H9 (cell line): ENCODE data around the gene AQP5. TPM values are rescaled to one million over a fixed set of nuclear protein-coding genes. Genes with fewer than 3 reads are reported as not detected.

Experiments used
- DNase-seq: peaks from one replicate; pipeline ENCODE4 v3.0.0-alpha.2; 2017
- H2AFZ ChIP-seq: one replicate; pipeline ENCODE4 v1.6.1; 2013; ENCODE audit warnings: mild to moderate bottlenecking, low read length, control low read depth, moderate library complexity
- H2AK5ac ChIP-seq: 2 replicates; pipeline ENCODE4 v1.6.1; 2013; ENCODE audit warnings: low read length, control low read depth, mixed read lengths; ENCODE audit not compliant: insufficient read length
- H2BK120ac ChIP-seq: one replicate; pipeline ENCODE4 v1.6.1; 2013; ENCODE audit warnings: low read depth, mild to moderate bottlenecking, low read length, control low read depth, inconsistent platforms; ENCODE audit not compliant: poor library complexity, severe bottlenecking
- H2BK12ac ChIP-seq: 2 replicates; pipeline ENCODE4 v1.6.1; 2013; ENCODE audit warnings: low read length, control low read depth, mixed read lengths, low read depth; ENCODE audit not compliant: insufficient read length
- H2BK15ac ChIP-seq: 2 replicates; pipeline ENCODE4 v1.6.1; 2013; ENCODE audit warnings: low read depth, low read length, control low read depth
- H2BK20ac ChIP-seq: one replicate; pipeline ENCODE4 v1.6.1; 2013; ENCODE audit warnings: low read depth, mild to moderate bottlenecking, low read length, control low read depth, inconsistent platforms; ENCODE audit not compliant: poor library complexity, severe bottlenecking
- H2BK5ac ChIP-seq: 2 replicates; pipeline ENCODE4 v1.6.1; 2013; ENCODE audit warnings: low read length, control low read depth, mixed read lengths; ENCODE audit not compliant: insufficient read length
- H3K14ac ChIP-seq: 2 replicates; pipeline ENCODE4 v1.6.1; 2013; ENCODE audit warnings: low read length, control low read depth; ENCODE audit not compliant: insufficient read depth
- H3K18ac ChIP-seq: 2 replicates; pipeline ENCODE4 v1.6.1; 2013; ENCODE audit warnings: low read depth, mild to moderate bottlenecking, mixed read lengths, low read length, control low read depth; ENCODE audit not compliant: insufficient read length
- H3K23ac ChIP-seq: 2 replicates; pipeline ENCODE4 v1.6.1; 2013; ENCODE audit warnings: low read length, control low read depth, mixed read lengths, low read depth; ENCODE audit not compliant: insufficient read length
- H3K23me2 ChIP-seq: 2 replicates; pipeline ENCODE4 v1.6.1; 2013; ENCODE audit warnings: low read depth, mild to moderate bottlenecking, mixed read lengths, low read length, control low read depth; ENCODE audit not compliant: insufficient read length, poor library complexity, severe bottlenecking
- H3K27ac ChIP-seq: 2 replicates; pipeline ENCODE4 v1.5.1; 2013; ENCODE audit warnings: low read length, control low read depth, mixed read lengths, low read depth; ENCODE audit not compliant: insufficient read length
- H3K27me3 ChIP-seq: 2 replicates; pipeline ENCODE4 v1.6.1; 2013; ENCODE audit warnings: low read length, control low read depth, inconsistent platforms; ENCODE audit not compliant: insufficient read depth
- H3K4ac ChIP-seq: 2 replicates; pipeline ENCODE4 v1.6.1; 2013; ENCODE audit warnings: low read depth, mild to moderate bottlenecking, control low read depth, inconsistent platforms, low read length, moderate library complexity
- H3K4me1 ChIP-seq: 2 replicates; pipeline ENCODE4 v1.6.1; 2013; ENCODE audit warnings: low read length, control low read depth, inconsistent platforms; ENCODE audit not compliant: insufficient read depth
- H3K4me2 ChIP-seq: 2 replicates; pipeline ENCODE4 v1.6.1; 2013; ENCODE audit warnings: low read length, control low read depth, mixed read lengths; ENCODE audit not compliant: insufficient read length, insufficient read depth
- H3K56ac ChIP-seq: 2 replicates; pipeline ENCODE4 v1.6.1; 2013; ENCODE audit warnings: low read depth, mild to moderate bottlenecking, mixed read lengths, low read length, control low read depth; ENCODE audit not compliant: insufficient read length
- H3K79me1 ChIP-seq: 2 replicates; pipeline ENCODE4 v1.6.1; 2013; ENCODE audit warnings: low read depth, mild to moderate bottlenecking, moderate library complexity, low read length, control low read depth, inconsistent platforms; ENCODE audit not compliant: insufficient read depth, poor library complexity, severe bottlenecking
- H3K79me2 ChIP-seq: 2 replicates; pipeline ENCODE4 v1.6.1; 2013; ENCODE audit warnings: low read length, control low read depth, inconsistent platforms; ENCODE audit not compliant: insufficient read depth
- H3K9ac ChIP-seq: 2 replicates; pipeline ENCODE4 v1.6.1; 2013; ENCODE audit warnings: low read length, control low read depth, mixed read lengths; ENCODE audit not compliant: insufficient read length; ENCODE audit errors: extremely low read depth
- H3K9me3 ChIP-seq: one replicate; pipeline ENCODE4 v1.6.1; 2013; ENCODE audit warnings: low read depth, low read length, inconsistent platforms; ENCODE audit not compliant: control insufficient read depth
- H3T11ph ChIP-seq: one replicate; pipeline ENCODE4 v1.6.1; 2013; ENCODE audit warnings: mild to moderate bottlenecking, low read length, control low read depth, inconsistent platforms
- H4K20me1 ChIP-seq: one replicate; pipeline ENCODE4 v1.6.1; 2013; ENCODE audit not compliant: control insufficient read depth, insufficient read length, insufficient read depth
- H4K5ac ChIP-seq: 2 replicates; pipeline ENCODE4 v1.6.1; 2013; ENCODE audit warnings: low read depth, mild to moderate bottlenecking, mixed read lengths, low read length, control low read depth; ENCODE audit not compliant: insufficient read length
- H4K8ac ChIP-seq: replicated peaks from 2 replicates; pipeline ENCODE4 v1.6.1; 2013; ENCODE audit warnings: low read length, control low read depth, mixed read lengths, low read depth; ENCODE audit not compliant: insufficient read length
- H4K91ac ChIP-seq: 2 replicates; pipeline ENCODE4 v1.6.1; 2013; ENCODE audit warnings: low read depth, mild to moderate bottlenecking, moderate library complexity, mixed read lengths, low read length, control low read depth; ENCODE audit not compliant: insufficient read length
- H3K27ac Mint-ChIP-seq, 3 experiments: 2 replicates in 2 of 3; 3 replicates in 1 of 3; pipeline ENCODE4 v1.8.0; 2020 to 2021; ENCODE audit warnings: mixed read lengths in 3 of 3, mild to moderate bottlenecking in 1 of 3, moderate library complexity in 1 of 3
- H3K27me3 Mint-ChIP-seq: 2 replicates; pipeline ENCODE4 v1.8.0; 2021; ENCODE audit warnings: low read depth, mild to moderate bottlenecking, moderate library complexity, mixed read lengths
- H3K36me3 Mint-ChIP-seq, 3 experiments: 2 replicates in 2 of 3; 3 replicates in 1 of 3; pipeline ENCODE4 v1.8.0; 2020 to 2021; ENCODE audit warnings: low read depth in 3 of 3, mixed read lengths in 3 of 3; ENCODE audit not compliant: insufficient read depth in 1 of 3
- H3K4me1 Mint-ChIP-seq, 2 experiments: 2 replicates each; pipeline ENCODE4 v1.8.0; 2020; ENCODE audit warnings: mixed read lengths in 2 of 2
- H3K4me3 Mint-ChIP-seq, 2 experiments: 2 replicates in 1 of 2; 3 replicates in 1 of 2; pipeline ENCODE4 v1.8.0; 2020 to 2021; ENCODE audit warnings: mild to moderate bottlenecking in 2 of 2, mixed read lengths in 2 of 2, moderate library complexity in 1 of 2
- H3K9me3 Mint-ChIP-seq, 2 experiments: 2 replicates in 1 of 2; 3 replicates in 1 of 2; pipeline ENCODE4 v1.8.0; 2020; ENCODE audit warnings: mild to moderate bottlenecking in 2 of 2, mixed read lengths in 2 of 2, moderate library complexity in 1 of 2
- WGBS: extraction: QIAGEN DNeasy Blood & Tissue Kit; methylation state at CpG from one replicate; pipeline ENCODE4 v1.1.7; 2013; ENCODE audit warnings: missing lambda C conversion rate, low lambda C conversion rate, mixed read lengths; ENCODE audit not compliant: insufficient read length; ENCODE audit errors: extremely low coverage; 5-methylcytosine and 5-hydroxymethylcytosine counted together
- total RNA-seq: library from RNA; stranded (reverse); gene quantifications from 2 replicates; pipeline ENCODE4 v1.2.1, GENCODE V29; 2021
- TF ChIP-seq, protein P1 (sequence below): fragments of 200-600 bp; sonication (generic); conservative IDR thresholded peaks from 3 replicates; pipeline ENCODE4 v1.8.0; 2021; ENCODE audit warnings: antibody characterized with exemption, mild to moderate bottlenecking

AQP5 gene
- total RNA-seq, 1 experiment from 2014 or later = 2.8 TPM

DNA sequence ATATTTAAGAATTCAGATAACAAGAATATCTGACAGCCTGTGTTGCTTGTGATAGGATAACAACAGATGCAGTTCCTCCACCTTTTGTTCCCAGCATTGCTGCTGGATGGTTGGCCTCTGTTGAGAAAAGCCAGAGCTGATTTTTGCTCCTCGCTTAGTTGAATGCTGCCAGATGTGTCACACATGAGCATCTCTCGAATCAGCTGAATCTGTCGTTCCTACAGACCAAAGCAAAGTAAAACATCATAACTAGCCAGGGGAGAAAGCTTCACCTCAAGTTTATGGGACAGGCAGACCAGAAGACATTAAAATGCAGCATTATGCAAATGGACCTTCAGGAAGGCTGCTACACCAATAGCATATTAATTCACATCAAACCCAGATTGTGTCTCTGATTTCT lies 43.5 kb downstream of the AQP5 start:
- no peak overlapping the region for H3K4me3 Mint-ChIP-seq
- Histone ChIP-seq H2AK5ac (no peak overlapping the region), H3T11ph (no peak overlapping the region), H3K4me1 (no peaks in the 10 kb centered on the region), H4K8ac (no peak overlapping the region), H3K79me2 (no peaks in the 10 kb centered on the region), H3K27me3 (no peaks in the 10 kb centered on the region), H2AFZ (no peak overlapping the region), H3K9ac (no peak overlapping the region), H2BK15ac (no peak overlapping the region), H3K56ac (no peak overlapping the region), H3K23ac (no peak overlapping the region), H3K79me1 (peaks cover 3% of the 10 kb centered on the region), H2BK20ac (no peak overlapping the region), H2BK12ac (no peak overlapping the region), H3K4me2 (no peak overlapping the region), H4K91ac (no peak overlapping the region), H3K23me2 (no peaks in the 10 kb centered on the region), H4K5ac (no peak overlapping the region), H3K4ac (no peak overlapping the region), H2BK5ac (no peak overlapping the region), H4K20me1 (no peaks in the 10 kb centered on the region), H3K18ac (no peak overlapping the region), H3K9me3 (no peaks in the 10 kb centered on the region), H3K14ac (no peak overlapping the region), H2BK120ac (no peak overlapping the region), H3K27ac (no peak overlapping the region)
- WGBS = no CpG with 5 or more reads among the region's 3 CpGs
- H3K9me3 Mint-ChIP-seq = no peaks in the 10 kb centered on the region
- H3K36me3 Mint-ChIP-seq = peaks cover 14 to 66% (median 60%) of the 10 kb centered on the region in 3 experiments; a peak in 6 of 7 replicates
- H3K27me3 Mint-ChIP-seq = no peaks in the 10 kb centered on the region
- H3K27ac Mint-ChIP-seq = no peak overlapping the region
- H3K4me1 Mint-ChIP-seq = no peaks in the 10 kb centered on the region
- no peak for DNase-seq
- TF ChIP-seq, protein P1, sequence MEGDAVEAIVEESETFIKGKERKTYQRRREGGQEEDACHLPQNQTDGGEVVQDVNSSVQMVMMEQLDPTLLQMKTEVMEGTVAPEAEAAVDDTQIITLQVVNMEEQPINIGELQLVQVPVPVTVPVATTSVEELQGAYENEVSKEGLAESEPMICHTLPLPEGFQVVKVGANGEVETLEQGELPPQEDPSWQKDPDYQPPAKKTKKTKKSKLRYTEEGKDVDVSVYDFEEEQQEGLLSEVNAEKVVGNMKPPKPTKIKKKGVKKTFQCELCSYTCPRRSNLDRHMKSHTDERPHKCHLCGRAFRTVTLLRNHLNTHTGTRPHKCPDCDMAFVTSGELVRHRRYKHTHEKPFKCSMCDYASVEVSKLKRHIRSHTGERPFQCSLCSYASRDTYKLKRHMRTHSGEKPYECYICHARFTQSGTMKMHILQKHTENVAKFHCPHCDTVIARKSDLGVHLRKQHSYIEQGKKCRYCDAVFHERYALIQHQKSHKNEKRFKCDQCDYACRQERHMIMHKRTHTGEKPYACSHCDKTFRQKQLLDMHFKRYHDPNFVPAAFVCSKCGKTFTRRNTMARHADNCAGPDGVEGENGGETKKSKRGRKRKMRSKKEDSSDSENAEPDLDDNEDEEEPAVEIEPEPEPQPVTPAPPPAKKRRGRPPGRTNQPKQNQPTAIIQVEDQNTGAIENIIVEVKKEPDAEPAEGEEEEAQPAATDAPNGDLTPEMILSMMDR = no peak
